CD4-positive, alpha-beta T cell treated with Interferon alpha-2 for 1 hour (primary cell): ENCODE measurements around the gene HEYL.

ENCODE experiments used
- DNase-seq, 2 donors: peaks; one replicate each; pipeline ENCODE4 v3.0.0-alpha.2; 2020 to 2022

Gene HEYL

DNA sequence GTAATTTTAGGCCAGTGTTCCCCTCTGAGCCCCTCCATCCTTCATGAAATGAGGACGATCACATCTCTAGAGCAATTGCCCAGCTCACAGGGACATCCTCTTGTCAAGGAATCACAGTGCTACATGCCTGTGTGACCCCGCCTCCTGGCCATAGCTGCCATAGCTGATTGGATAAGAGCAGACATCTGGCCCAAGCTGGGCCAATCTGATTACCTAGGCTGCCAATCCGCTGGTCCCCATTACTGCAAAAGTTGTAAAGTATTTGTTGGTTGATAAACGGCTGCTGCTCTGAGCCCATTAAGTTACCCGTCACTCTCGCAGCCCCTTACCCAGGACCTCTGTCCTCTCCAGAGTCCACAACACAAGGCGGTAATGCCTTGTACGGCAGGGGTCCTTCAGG is 24.1 kb upstream of the HEYL start:
- DNase-seq = no peak

DNA sequence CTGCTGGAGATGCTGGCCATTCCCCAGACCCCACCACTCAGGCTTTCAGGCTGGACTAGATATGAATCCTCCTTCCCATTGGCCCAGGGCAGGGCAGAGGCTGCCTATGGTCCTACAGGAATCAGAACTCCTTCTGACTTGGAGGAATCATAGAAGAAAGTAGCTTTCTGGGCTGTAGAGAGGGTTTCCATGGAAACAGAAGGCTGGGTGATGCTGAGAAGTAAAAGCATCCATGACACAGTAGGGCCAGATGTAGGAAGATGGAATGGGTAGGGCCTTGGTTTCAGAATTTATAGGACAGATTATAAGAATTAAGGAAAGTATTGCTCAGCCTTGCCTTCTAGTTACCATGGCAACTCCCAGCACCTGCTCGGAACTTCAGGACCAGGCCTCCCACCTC is 23.4 kb upstream of the HEYL start:
- no peak for DNase-seq

DNA sequence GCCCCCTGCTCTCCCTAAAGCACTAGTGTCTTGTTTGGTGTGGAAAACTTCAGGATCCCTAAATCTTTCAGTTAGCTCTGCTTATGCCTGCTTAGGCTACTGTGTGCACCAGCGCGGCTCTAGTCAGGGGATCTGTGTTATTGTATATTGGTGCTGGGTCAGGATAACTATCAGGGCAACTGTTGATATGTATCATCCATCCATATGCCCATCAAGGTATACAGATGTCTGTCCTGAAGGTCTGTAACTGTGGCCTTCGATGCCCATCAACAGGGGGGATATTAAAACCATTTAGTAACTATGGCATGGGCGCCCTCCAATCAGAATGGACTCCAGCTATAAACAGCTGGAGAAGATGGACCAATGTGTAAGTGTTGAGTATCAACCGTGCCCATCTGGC is 20.1 kb upstream of the HEYL start:
- DNase-seq = no peak

DNA sequence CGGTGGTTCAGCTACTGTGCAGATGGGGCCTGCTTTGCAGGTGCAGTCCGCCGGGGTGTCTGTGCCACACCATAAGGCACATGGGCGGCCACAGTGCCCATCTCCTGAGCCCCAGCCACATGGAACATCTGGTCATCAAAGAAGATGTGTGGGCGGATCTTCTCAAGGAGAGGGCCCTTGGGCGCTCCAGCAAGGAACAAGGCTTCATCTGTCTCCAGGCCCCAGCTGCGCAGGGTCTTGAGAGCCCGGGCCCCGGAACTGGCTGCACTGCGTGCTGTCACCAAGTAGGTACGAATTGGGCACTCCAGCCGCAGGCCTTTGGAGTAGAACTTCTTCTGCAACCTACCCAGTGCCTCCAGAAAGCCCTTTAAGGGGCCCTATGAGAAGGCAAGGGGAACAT is 19.7 kb upstream of the HEYL start:
- no peak for DNase-seq

DNA sequence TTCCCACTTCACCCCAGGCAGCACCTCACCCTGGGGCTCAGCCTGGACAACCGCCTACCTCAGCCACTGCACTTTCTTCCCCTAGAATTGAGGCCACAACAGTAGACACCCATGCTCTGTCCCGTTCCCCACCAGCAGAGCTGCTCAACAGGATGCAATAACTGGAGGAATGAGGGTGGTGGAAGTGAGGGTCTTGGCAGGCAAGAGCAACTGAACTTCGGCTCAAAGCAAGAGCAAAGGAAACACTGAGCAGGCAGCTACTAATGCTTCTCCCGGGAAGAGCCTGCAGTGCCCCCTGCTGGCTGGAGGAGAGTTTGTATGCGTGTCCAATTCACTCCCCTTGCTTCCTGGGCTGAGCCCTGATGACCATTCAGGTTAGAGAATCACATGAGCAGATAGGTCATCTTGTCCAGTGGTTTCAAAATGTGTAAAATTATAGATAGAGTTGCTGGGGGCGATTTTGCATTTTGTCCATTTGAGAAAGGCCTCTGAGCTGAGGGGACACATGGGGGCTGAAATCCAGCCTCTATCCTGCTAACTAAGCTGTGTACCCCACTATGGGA is 18.6 kb upstream of the HEYL start:
- peak; percentile 59 to 69 for DNase-seq

DNA sequence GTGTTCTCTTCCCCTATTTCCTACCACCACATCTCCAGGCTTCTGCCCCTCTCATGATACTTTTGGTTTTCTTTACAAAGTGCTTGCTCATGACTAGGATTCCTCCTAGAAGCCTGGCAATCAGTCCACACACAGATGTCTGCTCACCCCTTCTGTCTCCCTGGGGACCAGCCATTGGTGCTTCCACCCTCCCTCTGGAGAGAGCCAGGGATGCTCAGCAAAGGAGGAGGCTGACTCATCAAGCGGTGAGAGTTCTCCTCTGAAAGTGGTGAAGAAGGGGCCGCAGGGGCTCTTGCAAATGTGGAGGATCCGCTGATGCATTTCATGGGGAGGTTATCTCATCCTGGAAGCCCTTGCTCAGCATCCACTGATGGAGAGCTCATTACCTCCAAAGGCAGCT is 18.0 kb upstream of the HEYL start:
- DNase-seq = no peak

DNA sequence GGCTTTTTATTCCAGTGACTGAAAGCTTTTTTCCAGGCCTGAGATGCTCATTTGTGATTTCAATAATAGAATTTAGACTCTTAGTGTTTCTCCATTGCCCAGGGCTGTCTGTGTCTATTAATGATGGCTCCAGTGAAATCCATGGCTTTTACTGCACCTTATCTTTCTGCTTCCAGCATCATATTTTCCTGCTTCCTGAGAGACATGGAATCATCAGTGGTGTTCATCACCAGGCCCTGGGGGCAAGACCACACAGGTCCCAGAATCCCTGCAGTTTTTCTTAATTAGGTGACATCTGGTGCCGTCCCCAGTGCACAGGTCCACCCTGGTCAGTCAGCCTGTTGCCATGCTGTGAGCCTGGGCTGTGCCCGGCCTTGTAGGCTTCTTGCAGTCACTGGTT is 16.9 kb upstream of the HEYL start:
- no peak for DNase-seq

DNA sequence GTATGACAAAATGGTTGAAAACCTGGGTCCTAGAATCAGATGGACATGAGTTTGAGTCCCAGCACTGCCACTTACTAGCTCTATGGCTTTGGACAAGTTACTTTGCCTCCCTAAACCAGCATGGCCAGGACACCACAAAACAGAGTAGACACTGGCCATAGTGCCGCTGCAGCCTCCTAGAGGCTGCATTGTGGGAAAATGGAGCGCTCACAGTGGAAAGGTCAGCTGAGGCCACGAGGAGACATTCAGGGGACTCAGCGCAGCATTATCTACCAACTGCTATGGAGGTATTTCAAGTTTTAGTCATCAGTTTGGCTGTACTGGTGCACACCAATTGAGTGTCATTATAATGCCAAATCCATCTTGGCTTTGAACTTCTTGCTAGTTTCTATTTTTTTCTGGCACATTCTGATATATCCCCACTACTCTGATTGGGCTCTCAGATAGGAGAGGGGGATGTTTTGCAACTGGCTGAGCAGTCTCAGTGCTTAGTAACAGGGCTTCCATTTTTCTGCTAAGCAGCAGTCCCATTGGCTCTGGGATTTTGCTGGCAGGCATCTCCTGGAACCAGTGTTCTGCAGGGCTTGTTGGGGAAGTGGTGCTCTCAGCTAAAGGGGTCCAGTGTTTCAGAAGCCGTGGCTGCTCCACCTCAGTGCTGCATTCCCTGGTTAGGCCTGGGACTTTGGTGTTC is 16.3 kb upstream of the HEYL start:
- no peak for DNase-seq

DNA sequence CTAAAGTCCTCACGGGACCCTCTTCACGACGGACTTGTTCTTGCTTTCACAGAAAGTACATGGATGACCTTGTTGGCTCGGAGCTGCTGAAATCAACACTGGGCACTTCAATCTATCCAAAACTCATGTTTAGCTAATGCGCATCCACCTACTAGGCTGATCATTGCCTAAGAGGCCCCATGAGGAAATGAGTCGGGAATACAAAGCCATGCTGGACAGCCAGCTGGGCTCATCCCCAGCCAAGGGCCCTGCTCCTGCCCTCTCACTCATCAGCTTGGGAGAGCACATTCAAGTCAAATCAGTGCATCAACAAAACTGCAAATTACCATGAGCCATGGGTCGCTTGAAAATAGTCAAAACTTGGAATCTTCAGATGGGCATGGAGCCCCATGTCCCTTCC is 14.8 kb upstream of the HEYL start:
- DNase-seq = no peak

DNA sequence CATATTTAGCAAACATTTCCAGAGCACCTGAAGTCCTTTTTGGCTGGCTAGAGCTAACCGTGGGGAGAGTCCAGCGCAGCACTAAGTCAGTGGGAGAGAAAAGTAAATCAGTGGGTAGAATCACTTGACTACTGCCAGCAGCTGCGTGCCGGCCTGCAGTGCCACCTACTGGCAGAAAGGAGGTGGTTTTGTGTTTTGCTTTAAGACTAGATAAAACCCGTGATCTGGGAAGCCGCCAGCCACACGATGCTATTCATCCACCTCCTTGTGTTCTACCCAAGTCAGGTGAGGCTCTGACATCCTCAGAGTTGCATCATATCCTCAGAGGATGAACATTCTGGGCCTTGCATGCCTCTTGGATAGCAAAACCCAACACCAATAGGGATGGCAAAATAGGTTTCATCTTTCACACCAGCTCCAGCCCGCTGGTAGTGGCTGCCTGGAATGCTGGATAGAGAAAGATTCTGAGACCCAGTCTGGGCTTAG is 14.1 kb upstream of the HEYL start:
- peak; percentile 69 to 75 for DNase-seq

DNA sequence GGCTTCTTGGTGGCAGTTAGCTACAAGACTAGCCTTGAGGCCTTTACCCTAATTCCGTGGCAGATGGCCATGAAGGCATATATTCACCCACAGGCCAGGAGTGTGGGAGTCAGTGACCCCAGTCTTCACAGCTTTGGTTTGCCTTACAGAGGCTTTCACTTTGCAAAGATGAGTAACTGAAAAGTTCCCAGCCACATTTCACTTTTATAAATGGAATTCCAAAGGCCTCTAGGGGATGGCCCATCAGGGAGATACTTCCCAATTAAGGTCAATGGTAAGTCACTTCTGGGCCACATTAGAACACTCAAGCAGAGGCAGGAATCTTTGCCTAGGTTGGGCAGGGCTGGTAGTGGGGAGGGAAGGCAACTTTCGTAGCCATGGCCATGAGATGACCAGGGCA is 13.1 kb upstream of the HEYL start:
- no peak for DNase-seq

DNA sequence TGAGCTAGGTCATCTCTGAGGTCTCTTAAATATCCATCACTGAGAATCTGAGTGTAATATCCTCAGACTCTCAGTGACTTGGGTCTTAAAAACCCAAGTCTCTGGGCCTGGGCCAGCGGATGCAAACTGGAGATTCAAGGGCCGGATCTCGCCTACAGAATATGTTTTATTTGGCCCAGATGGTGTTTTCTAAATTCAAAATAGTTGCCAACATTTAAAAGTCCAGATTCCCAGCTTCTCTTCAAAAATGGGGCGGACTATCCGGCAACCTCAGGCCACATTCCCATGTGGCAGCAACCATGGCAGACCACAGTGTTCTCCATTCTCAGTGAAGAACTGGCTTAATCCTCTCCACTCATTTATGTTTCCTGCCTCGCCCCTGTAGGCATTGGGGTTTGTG is 12.7 kb upstream of the HEYL start:
- no peak for DNase-seq

DNA sequence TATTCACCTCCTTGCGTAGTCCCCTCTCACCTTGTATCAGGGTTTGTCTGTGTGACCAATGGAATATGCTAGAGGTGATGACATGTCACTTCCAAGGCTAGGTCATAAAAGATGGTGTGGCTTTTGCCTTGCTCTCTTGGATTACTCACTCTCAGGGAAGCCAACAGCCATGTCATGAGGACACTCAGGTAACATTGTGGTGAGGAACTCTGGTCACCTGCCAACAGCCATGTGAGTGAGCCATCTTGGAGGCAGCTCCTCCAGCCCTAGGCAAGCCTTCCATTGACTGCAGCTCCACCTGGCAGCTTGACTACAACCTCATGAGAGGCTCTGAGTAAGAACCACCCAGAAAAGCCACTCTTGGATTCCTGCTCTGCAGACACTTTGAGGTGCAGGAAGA is 11.0 kb upstream of the HEYL start:
- DNase-seq = no peak

DNA sequence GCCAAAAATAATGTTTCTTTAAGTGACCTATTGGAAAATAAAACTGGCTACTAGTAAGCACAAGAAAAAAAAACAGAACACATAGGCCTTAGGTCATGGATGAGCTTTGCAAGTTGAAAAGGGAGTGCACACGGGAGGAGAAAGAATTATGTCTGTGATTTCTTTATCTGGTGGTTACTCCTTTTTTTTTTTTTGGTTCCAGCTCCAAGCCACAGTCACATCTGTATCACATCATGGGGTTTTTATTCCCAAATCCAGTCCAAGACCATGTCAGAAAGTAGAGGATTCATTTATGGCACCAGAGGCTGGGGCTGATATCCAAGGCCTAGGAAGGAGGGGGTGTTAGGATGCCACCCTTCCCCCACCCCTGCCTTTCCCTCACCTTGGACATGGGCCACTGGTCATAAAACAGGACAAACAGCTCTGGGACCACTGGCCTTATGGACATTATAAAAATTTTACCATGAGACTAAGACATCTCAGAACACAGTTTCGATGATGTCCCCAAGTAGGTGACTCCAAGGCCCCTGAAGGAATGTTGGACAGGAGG is 10.3 kb upstream of the HEYL start:
- DNase-seq = no peak

DNA sequence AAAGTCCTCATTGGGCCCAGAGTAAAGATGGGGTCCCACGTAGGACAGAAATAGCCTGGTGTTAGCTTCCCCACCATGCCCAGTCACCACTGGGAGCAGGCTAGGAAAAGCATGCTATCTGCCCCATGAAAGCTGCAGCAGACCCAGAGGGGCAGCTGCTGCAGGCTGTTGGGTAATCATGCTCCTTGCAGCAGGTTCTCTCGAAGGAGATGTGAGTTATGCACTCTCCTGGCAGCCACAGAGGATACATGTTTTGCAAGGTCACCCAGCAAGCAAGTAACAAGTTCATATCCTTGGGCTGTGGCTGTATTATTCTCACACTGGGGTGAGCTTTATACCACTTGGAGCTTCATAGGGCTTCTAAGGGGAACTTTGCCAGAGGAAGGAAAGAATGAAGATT is 9.1 kb upstream of the HEYL start:
- DNase-seq = no peak

DNA sequence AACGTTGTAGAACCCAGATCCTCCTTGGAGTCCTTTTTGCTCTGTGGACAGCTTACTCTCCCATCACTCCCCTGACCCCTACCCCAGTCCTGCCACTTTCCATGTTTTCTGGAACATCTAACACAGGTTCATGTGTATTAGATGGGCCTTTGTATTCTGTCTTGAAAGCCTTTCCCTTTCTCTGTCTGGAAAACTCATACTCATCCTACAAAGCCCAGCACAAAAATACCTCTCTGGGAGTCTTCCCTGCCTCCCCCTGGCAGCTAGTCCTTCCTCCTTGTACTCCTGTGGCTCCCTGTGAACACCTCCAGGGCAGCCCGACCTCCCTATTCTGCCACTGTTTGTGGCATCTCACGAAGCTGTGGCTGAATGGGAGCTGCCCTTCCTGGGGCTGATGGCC is 7.8 kb upstream of the HEYL start:
- DNase-seq = no peak

DNA sequence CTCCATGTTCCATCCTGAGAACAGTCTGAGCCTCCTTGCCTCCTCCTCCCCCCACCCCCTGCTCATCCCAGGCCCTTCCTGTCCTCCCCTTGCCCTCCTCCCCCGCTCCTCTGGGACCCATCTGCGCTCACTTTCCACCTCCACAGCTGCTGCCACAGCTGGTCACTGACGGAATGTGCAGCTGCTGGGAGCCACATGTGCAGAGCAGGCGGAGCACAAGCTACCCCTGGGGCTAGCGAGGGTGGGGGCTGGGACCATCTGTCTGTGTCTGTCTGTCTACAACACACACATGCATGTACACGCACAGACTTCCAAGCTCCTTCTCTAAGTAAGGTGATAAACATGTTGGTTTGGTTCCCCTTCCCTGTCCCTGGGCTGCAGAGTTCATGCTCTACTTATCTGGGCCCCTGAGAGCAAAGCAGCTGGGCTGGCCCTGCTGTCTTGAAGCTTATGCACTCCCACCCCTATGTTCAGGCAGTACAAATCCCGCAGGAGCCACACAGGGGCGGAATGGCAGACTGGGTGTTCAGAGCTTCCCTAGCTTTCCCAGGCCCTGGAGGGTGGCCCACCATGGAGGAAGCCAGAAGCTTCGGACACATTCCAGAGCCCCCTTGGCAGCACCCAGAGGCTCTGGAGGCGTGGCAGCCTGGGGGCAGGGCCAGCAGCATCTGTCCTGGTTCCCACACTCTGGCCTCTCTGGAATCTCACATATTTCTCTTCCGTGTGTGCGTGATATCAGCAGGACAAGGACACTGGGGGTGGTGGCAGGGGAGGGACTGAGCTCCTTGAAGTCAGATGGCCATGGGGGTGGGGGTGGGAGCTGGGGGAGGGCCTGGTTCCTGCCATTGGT is 7.0 kb upstream of the HEYL start:
- no peak for DNase-seq

DNA sequence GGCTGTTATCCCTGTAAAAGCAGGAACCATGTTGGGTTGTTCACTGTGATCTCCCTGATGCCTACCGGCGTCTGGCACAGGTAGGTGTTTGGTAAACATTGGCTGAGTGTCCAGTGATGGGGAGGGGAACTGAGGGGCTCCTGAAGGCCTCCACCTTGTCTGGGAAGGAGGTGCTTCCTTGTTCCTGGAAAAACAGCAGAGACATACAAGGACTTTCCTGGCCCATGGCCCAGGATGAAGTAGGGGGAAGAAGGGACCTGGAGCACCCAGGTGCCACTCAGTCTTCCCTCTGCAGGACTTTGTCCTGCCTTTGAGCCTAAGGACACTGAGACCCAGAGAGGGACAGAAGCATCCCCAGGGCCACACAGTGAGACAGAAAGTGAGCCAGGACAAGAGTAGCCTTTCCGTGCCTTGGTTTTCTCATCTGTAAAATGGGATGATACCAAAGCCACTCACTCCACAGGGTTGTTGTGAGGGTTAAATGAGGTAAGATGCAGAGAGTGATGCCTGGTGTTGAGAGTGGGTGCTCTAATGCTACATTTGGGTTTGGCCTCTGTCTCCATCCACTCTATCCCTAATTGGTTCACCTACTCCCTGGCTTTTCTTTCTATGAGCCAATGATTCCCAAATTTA is 6.1 kb upstream of the HEYL start:
- no peak for DNase-seq

DNA sequence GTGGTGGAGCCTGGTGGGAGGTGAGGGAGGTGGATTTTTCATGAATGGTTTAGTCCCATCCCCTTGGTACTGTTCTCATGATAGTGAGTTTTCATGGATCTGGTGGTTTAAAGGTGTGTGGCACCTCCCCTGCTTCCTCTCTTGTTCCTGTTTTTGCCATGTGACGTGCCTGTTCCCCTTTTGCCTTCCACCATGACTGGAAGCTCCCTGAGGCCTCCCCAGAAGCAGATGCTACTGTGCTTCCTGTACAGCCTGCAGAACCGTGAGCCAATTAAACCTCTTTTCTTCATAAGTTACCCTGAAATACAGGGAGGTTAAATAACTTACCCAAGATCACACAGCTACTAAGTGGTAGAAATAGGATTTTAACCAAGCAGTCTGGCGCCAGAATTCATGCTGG is 4.3 kb upstream of the HEYL start:
- no peak for DNase-seq

DNA sequence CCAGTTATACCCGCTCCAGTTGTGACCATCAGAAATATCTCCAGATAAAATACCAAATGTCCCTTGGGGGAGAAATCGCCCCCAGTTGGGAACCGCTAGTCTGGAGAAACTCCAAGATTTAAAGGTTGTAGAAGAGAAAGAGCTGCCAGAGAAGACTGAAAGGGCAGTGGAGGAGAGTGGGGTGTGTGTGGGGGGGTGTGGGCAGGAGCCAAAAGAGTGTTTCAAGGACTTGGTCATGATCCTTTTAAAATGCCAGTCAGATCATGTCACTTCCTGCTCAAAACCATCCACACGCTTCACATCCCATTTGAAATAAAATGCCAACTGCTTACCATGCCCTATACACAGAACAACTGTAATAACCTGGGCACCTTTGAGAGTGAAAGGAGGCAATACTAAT is 3.4 kb upstream of the HEYL start:
- no peak for DNase-seq

DNA sequence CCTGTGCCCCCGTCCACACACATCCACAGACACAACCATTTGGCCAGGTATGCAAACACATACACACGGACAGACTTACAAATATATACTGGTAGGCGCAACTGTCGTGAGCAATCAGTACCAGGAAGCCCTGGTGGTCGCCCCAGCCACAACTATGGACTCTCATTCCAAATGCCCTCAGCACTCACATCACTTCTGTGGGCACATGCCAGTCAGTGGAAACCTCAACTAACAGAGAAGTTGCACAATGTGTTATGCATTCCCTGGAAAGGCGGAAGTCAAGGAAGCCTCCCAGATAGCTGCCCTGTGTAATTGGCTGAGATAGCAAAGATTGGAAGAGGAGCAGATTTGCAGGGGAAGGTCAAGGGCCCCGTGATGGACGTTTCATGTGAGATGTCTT is 1.4 kb upstream of the HEYL start:
- DNase-seq = no peak

DNA sequence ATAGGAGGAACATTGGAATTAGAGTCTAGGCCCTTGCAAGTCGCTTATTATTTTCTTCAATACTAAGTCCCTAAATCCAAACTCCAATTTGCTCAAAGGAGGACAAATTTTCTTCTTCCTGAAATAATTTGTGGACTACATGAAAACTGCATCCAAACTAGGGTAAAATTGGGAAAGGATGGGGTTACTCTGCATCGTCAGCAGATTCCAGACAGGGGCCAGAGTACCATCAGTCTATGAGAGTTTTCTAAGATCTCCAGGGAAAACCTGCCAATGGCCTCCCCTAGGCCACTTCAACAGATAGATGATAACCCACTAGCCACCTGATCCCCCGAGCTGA is 508 bp downstream of the HEYL start:
- DNase-seq = no peak

DNA sequence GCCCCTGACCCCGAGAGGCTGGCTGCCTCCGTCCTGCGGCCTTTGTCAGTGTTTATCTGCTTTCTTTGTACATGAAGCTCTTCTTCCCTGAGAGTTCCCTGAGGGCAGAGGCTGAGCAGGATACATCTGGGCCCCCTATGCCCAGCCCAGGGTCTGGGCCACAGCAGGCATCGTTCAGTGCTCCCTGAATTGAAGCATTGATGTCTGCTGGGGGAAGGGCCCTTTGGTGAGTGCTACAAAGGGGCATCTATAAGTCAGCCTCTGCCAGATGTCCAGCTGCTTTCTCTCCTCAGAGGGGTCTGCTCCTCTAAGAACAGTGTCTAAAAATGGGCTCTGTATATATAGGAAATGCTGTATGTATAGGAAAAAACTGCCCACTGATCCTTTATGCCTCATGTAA is 2.1 kb downstream of the HEYL start:
- no peak for DNase-seq

DNA sequence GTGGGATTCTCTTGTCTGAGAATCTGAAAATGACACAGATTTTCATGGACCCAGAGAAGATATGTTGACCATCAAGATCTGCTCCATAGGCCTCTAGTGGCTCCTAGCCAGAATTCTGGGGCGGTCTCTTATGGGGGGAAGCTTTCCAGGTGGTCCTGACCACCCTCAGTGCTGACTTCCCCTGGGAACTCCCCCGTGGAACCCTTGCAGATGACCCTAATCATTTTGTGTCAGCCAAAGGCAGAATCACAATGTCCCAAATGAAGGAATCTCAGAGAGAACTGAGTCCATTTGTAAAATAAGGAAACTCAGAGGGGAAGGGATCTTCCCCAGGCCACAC is 3.6 kb downstream of the HEYL start:
- DNase-seq = no peak
